ENCODE results near the gene VCL.

DNA sequence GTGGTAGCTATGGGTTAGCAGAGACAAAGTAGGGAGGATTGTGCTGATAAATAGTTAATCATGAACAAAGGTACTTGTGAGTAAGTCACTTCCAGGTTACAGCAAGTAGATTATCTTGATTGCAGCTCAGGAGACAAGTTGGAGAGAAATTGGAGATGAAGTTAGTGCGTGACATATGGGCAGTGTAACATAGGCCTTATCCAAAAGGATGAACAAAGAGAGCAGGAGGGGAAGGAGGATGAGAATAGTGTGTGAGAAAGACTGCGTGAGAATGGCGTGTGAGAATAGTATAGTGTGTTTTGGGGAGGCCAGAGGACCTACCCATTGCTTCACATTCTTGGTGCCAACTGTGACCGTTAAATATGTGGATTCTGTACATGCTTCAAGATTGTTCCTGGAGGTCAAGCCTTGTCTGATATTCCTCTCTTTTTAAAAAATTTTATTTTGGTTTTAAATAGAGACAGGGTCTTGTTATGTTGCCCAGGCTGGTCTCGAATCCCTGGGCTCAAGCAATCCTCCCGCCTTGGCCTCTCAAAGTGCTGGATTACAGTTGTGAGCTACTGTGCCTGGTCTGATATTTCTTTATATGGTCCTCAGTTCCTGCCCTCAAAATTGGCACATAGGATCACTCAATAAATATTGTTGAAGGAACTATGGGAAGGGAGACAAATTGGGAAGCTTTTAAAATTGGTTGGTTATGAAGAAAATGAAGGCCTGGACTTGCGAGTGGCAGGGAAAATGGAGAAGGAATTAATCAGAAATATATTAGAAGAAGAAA is 3.2 kb downstream of the VCL start:
- TF ChIP-seq, protein P1, sequence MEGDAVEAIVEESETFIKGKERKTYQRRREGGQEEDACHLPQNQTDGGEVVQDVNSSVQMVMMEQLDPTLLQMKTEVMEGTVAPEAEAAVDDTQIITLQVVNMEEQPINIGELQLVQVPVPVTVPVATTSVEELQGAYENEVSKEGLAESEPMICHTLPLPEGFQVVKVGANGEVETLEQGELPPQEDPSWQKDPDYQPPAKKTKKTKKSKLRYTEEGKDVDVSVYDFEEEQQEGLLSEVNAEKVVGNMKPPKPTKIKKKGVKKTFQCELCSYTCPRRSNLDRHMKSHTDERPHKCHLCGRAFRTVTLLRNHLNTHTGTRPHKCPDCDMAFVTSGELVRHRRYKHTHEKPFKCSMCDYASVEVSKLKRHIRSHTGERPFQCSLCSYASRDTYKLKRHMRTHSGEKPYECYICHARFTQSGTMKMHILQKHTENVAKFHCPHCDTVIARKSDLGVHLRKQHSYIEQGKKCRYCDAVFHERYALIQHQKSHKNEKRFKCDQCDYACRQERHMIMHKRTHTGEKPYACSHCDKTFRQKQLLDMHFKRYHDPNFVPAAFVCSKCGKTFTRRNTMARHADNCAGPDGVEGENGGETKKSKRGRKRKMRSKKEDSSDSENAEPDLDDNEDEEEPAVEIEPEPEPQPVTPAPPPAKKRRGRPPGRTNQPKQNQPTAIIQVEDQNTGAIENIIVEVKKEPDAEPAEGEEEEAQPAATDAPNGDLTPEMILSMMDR (conservative IDR thresholded peaks at IDR 0.05; ENCODE audit: low read depth, low read length): no peak
- no peak for TF ChIP-seq EZH2 (IDR thresholded peaks at IDR 0.05; ENCODE audit: borderline replicate concordance, low read depth, low read length, poor library complexity, severe bottlenecking)

Data from A673 (cell line).